ENCODE measurements around the gene FAM174C.

The FAM174C gene

GRCh38 chr19:1327125-1327524, 51.8 kb downstream of the FAM174C start:
- DNase-seq = no peak
